GM12878 (cell line): Measurements from ENCODE around the gene PNRC1. TPM values are rescaled to one million over a fixed set of nuclear protein-coding genes. Genes with fewer than 3 reads are reported as not detected.

Experiments
- ATAC-seq: fragments of 200-7000 bp; cut with Tn5 transposase; 3 replicates; pipeline ENCODE4 v1.9.1; 2020; ENCODE audit warnings: mild to moderate bottlenecking, moderate library complexity
- BruUV-seq: library from RNA; stranded (reverse); fragments of 400-500 nt; replicated peaks from 2 replicates; lab custom pipeline; 2021; lab: Mats Ljungman, UMichigan
- CTCF ChIA-PET: fragments of 300-600 bp; sonication (Branson Sonifier 250); formaldehyde crosslinking; extraction: SDS; loops from one replicate; lab custom pipeline; 2021; ENCODE audit warnings: inconsistent platforms; lab: Yijun Ruan, JAX
- POLR2A ChIA-PET: fragments of 350-600 bp; formaldehyde crosslinking; extraction: SDS; loops from one replicate; lab custom pipeline; 2021; ENCODE audit warnings: inconsistent platforms; lab: Charles Lee
- RAD21 ChIA-PET: fragments of 300-600 bp; sonication (Branson Sonifier 250); formaldehyde crosslinking; loops from one replicate; lab custom pipeline; 2023; ENCODE audit warnings: antibody characterized with exemption; ENCODE audit not compliant: unreplicated experiment; lab: Charles Lee
- SMC1A ChIA-PET: fragments of 300-600 bp; sonication (Branson Sonifier 250); formaldehyde crosslinking; loops from one replicate; lab custom pipeline; 2023; ENCODE audit not compliant: unreplicated experiment, uncharacterized antibody; lab: Charles Lee
- DNase-seq: peaks from one replicate; pipeline ENCODE4 v3.0.0-alpha.2; 2011; ENCODE audit warnings: low read depth, low spot score
- FAIRE-seq: peaks from 3 replicates; lab custom pipeline; 2011; peaks lifted over from hg19 to GRCh38; lab: Jason Lieb, UNC
- H2AFZ ChIP-seq: 2 replicates; pipeline ENCODE4 v1.6.0; 2011; ENCODE audit warnings: low read depth, low read length, control low read depth; ENCODE audit not compliant: control insufficient read depth
- H3K27ac ChIP-seq: 2 replicates; pipeline ENCODE4 v1.5.1; 2011; ENCODE audit warnings: control low read depth; ENCODE audit not compliant: control insufficient read depth, insufficient read depth
- H3K27me3 ChIP-seq, 2 experiments: replicated peaks in 1 of 2; 2 replicates each; pipeline versions ENCODE4 v1.6.0 to v1.6.1; 2011; ENCODE audit warnings: low read length in 1 of 2; ENCODE audit not compliant: control insufficient read depth in 2 of 2, insufficient read depth in 2 of 2
- H3K36me3 ChIP-seq, 2 experiments: 2 replicates each; pipeline ENCODE4 v1.5.1; 2011; ENCODE audit warnings: low read length in 1 of 2; ENCODE audit not compliant: control insufficient read depth in 2 of 2, insufficient read depth in 2 of 2
- H3K4me1 ChIP-seq: 2 replicates; pipeline ENCODE4 v1.6.1; 2011; ENCODE audit warnings: mild to moderate bottlenecking, low read length, moderate library complexity, mixed read lengths; ENCODE audit not compliant: control insufficient read depth, insufficient read depth
- H3K4me2 ChIP-seq: 2 replicates; pipeline ENCODE4 v1.6.0; 2011; ENCODE audit warnings: control low read depth; ENCODE audit not compliant: control insufficient read depth, insufficient read depth
- H3K4me3 ChIP-seq: fragments of 200-600 bp; sonication (generic); 2 replicates; pipeline ENCODE4 v1.5.1; 2016
- H3K79me2 ChIP-seq: 2 replicates; pipeline ENCODE4 v1.6.0; 2011; ENCODE audit warnings: low read length; ENCODE audit not compliant: control insufficient read depth, insufficient read depth
- H3K9ac ChIP-seq: 2 replicates; pipeline ENCODE4 v1.8.0; 2011; ENCODE audit warnings: low read length, control low read depth, mixed read lengths; ENCODE audit not compliant: control insufficient read depth, insufficient read depth
- H3K9me3 ChIP-seq: replicated peaks from 3 replicates; pipeline ENCODE4 v1.5.1; 2011; ENCODE audit warnings: mild to moderate bottlenecking, low read length; ENCODE audit not compliant: control insufficient read depth, insufficient read depth
- H4K20me1 ChIP-seq: 2 replicates; pipeline ENCODE4 v1.6.0; 2011; ENCODE audit not compliant: control insufficient read depth, insufficient read depth
- BACH1 ChIP-seq: fragments of 450-650 bp; IDR thresholded peaks from 2 replicates; pipeline ENCODE4 v1.6.1; 2017; ENCODE audit warnings: mild to moderate bottlenecking, borderline replicate concordance
- BCL3 ChIP-seq: IDR thresholded peaks from 2 replicates; pipeline ENCODE4 v1.6.1; 2011; ENCODE audit warnings: borderline replicate concordance, low read depth, mild to moderate bottlenecking, moderate library complexity, low read length; ENCODE audit not compliant: insufficient read depth, poor library complexity, severe bottlenecking
- ETV6 ChIP-seq, 2 experiments: fragments of 450-650 bp in 1 of 2; IDR thresholded peaks in 1 of 2; conservative IDR thresholded peaks in 1 of 2; 2 replicates each; pipeline ENCODE4 v1.6.1; 2014; ENCODE audit warnings: antibody characterized with exemption in 1 of 2, borderline replicate concordance in 1 of 2, low read depth in 1 of 2, mild to moderate bottlenecking in 1 of 2, moderate library complexity in 1 of 2
- POLR2AphosphoS2 ChIP-seq: IDR thresholded peaks from 2 replicates; pipeline ENCODE4 v1.6.1; 2011; ENCODE audit warnings: low read depth, mild to moderate bottlenecking, low read length, improper control_type of control experiment, moderate library complexity
- RUNX3 ChIP-seq: IDR thresholded peaks from 2 replicates; pipeline ENCODE4 v1.6.1; 2012; ENCODE audit warnings: low read length, inconsistent platforms
- SIX5 ChIP-seq: IDR thresholded peaks from 2 replicates; pipeline ENCODE4 v1.6.1; 2011; ENCODE audit warnings: mild to moderate bottlenecking, low read depth, low read length, moderate library complexity; ENCODE audit not compliant: severe bottlenecking
- SMARCA5 ChIP-seq: fragments of 450-650 bp; IDR thresholded peaks from 2 replicates; pipeline ENCODE4 v1.6.1; 2017; ENCODE audit warnings: mild to moderate bottlenecking
- SMC3 ChIP-seq: IDR thresholded peaks from 2 replicates; pipeline ENCODE4 v1.6.1; 2011; ENCODE audit warnings: low read length, improper control_type of control experiment, borderline replicate concordance
- ZNF217 ChIP-seq: fragments of 450-650 bp; IDR thresholded peaks from 2 replicates; pipeline ENCODE4 v1.6.1; 2017; ENCODE audit warnings: antibody characterized with exemption, mild to moderate bottlenecking
- WGBS: methylation state at CpG from one replicate; pipeline ENCODE4 v1.1.6; 2016; ENCODE audit warnings: low lambda C conversion rate; ENCODE audit not compliant: insufficient replicate concordance, insufficient coverage; ENCODE audit errors: missing lambda C conversion rate; 5-methylcytosine and 5-hydroxymethylcytosine counted together
- in situ Hi-C: fragments of 300-500 bp; cut with MboI; formaldehyde crosslinking; loops from 9 replicates; pipeline ENCODE4 v1.14.3; 2018; ENCODE audit warnings: mixed read lengths
- intact Hi-C: fragments of 100-400 bp; cut with micrococcal nuclease; formaldehyde crosslinking; loops from one replicate; pipeline ENCODE4 v1.14.2; 2022; ENCODE audit not compliant: unreplicated experiment
- polyA plus RNA-seq, 11 experiments: library from polyadenylated mRNA; depleted of rRNA in 4 of 11; unstranded in 6 of 11; stranded (reverse) in 5 of 11; fragments of >200 nt; fragmentation: Nextera tagmentation in 4 of 11; fragmentation: Illumina TruSeq in 1 of 11; extraction: Ambion mirVana in 4 of 11; extraction: Trizol in 1 of 11; gene quantifications; 1 replicate in 1 of 11; 2 replicates in 10 of 11; pipeline versions ENCODE4 v1.2.1 to v1.2.3, GENCODE V29; 2011 to 2016; ENCODE audit warnings: inconsistent platforms in 2 of 11, missing spikeins in 2 of 11, low read depth in 1 of 11
- total RNA-seq, 4 experiments: library from RNA; depleted of rRNA in 3 of 4; stranded (reverse); fragments of >200 nt in 3 of 4; fragmentation: Illumina TruSeq in 1 of 4; extraction: Trizol in 1 of 4; gene quantifications; 2 replicates each; pipeline versions ENCODE4 v1.2.1 to v1.2.3, GENCODE V29; 2013 to 2021

PNRC1 gene
- total and polyA plus RNA-seq, 10 of the 15 experiments (the other 5 are each of a cell fraction or from before 2014, with no cell fraction given), result 7.6 to 66.0 (median 33.1) TPM

DNA sequence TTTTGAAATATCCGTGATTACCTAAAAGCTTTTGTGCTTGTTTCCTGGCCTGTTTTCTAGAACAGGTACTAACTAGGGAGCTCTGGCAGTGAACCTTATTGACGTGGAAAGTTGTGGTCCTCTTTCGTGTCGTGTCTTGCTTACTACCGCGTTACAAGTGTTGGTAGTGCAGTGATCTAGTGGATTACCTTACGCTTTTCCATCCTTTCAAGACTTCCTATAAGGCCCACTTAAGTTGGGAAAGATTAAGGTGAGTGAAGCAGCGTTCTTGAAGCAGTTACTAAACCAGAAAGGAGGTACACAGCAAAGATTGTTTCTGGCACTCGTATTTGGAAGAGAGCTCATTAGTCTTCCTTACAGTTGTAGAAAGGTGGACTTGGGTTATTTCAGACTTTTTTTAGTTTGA is 1.9 kb downstream of the PNRC1 start:
- RAD21 ChIA-PET, result interaction anchor here (1.1 to 1.6 kb wide), 2 partner anchors 63 to 65 kb away, joined by 4 to 6 read pairs; partner anchors contain the start of gene PM20D2

More for the DNA sequence above, 1.9 kb downstream of the PNRC1 start:
- WGBS, result under 1% methylated on average over 9 of the region's 9 CpGs
- ChIA-PET CTCF (interaction anchor here (1.2 to 1.4 kb wide), 2 partner anchors 17 to 66 kb away, joined by 3 to 6 read pairs; no protein-coding TSS in a partner anchor), POLR2A (interaction anchor here (0.6 to 4.9 kb wide), 6 partner anchors 63 to 528 kb away, joined by 3 to 71 read pairs (median 5); partner anchors contain the start of genes PM20D2 and UBE2J1), SMC1A (interaction anchor here (0.6 to 3.8 kb wide), 15 partner anchors 10 to 495 kb away, joined by 3 to 21 read pairs (median 3); partner anchors contain the start of gene PM20D2)
- Histone ChIP-seq H3K9ac (peak overlapping the region; percentile 98), H3K4me1 (no peaks in the 10 kb centered on the region), H3K36me3 (peaks cover 3 to 16% of the 10 kb centered on the region in 2 experiments), H3K4me3 (peak overlapping the region; percentile 92), H4K20me1 (peaks cover 3% of the 10 kb centered on the region; the same call in 1 of the 2 replicates), H3K4me2 (peak overlapping the region; percentile 56), H3K79me2 (peaks cover 46% of the 10 kb centered on the region), H2AFZ (no peak overlapping the region), H3K27ac (peak overlapping the region; percentile 96), H3K27me3 (no peaks in the 10 kb centered on the region), H3K9me3 (no peaks in the 10 kb centered on the region)
- TF ChIP-seq SMC3, result no peak
- TF ChIP-seq BCL3, result no peak
- TF ChIP-seq BACH1, result peak; percentile 13; the same call in 1 of the 2 replicates
- no peak for TF ChIP-seq SIX5
- peak; percentile 12; the same call in 1 of the 2 replicates for TF ChIP-seq RUNX3
- 0 out of 2 replicates have a peak, but pooled peaks have one; percentile 24 for TF ChIP-seq POLR2AphosphoS2
- TF ChIP-seq ETV6 (conservative IDR thresholded peaks at IDR 0.05 in 1 of 2, IDR thresholded peaks at IDR 0.05 in 1 of 2; ENCODE audit: borderline replicate concordance in 1 of 2, low read depth in 1 of 2), result no peak
- no peak for TF ChIP-seq ZNF217
- TF ChIP-seq SMARCA5, result no peak
- in situ Hi-C loops (no loop called here), intact Hi-C loops (no loop called here)
- ATAC-seq (no peak), FAIRE-seq (peak; percentile 59), DNase-seq (no peak)
- BruUV-seq, result no TSS peak
